WERI-Rb-1 (cell line): ENCODE measurements around the gene SMPDL3B.
A peak's percentile ranks its signal among the peaks of the same experiment; 100 is the strongest.

Experiments
- DNase-seq: peaks from one replicate; pipeline ENCODE4 v3.0.0-alpha.2; 2020
- H3K27ac ChIP-seq: fragments of 250-450 bp; sonication (Bioruptor Pico); 2 replicates; pipeline ENCODE4 v1.5.1; 2020; ENCODE audit warnings: mild to moderate bottlenecking, moderate library complexity
- H3K27me3 ChIP-seq: fragments of 250-450 bp; sonication (Bioruptor Pico); 2 replicates; pipeline ENCODE4 v1.5.1; 2021; ENCODE audit warnings: mild to moderate bottlenecking, low read depth, moderate library complexity; ENCODE audit not compliant: insufficient read depth, severe bottlenecking
- H3K36me3 ChIP-seq: fragments of 250-450 bp; sonication (Bioruptor Pico); 2 replicates; pipeline ENCODE4 v1.5.1; 2020; ENCODE audit warnings: mild to moderate bottlenecking, moderate library complexity
- H3K4me3 ChIP-seq: 2 replicates; pipeline ENCODE4 v1.5.1; 2011; ENCODE audit warnings: low read depth, mild to moderate bottlenecking, control low read depth, low read length
- H3K9me3 ChIP-seq: fragments of 250-450 bp; sonication (Bioruptor Pico); 2 replicates; pipeline ENCODE4 v1.5.1; 2021; ENCODE audit warnings: mild to moderate bottlenecking, moderate library complexity; ENCODE audit not compliant: severe bottlenecking
- TF ChIP-seq, protein P1 (sequence below): IDR thresholded peaks from 2 replicates; pipeline ENCODE4 v1.5.1; 2011; ENCODE audit warnings: low read depth, mild to moderate bottlenecking, control low read depth, inconsistent platforms, low read length

SMPDL3B gene, protein sequence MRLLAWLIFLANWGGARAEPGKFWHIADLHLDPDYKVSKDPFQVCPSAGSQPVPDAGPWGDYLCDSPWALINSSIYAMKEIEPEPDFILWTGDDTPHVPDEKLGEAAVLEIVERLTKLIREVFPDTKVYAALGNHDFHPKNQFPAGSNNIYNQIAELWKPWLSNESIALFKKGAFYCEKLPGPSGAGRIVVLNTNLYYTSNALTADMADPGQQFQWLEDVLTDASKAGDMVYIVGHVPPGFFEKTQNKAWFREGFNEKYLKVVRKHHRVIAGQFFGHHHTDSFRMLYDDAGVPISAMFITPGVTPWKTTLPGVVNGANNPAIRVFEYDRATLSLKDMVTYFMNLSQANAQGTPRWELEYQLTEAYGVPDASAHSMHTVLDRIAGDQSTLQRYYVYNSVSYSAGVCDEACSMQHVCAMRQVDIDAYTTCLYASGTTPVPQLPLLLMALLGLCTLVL

DNA sequence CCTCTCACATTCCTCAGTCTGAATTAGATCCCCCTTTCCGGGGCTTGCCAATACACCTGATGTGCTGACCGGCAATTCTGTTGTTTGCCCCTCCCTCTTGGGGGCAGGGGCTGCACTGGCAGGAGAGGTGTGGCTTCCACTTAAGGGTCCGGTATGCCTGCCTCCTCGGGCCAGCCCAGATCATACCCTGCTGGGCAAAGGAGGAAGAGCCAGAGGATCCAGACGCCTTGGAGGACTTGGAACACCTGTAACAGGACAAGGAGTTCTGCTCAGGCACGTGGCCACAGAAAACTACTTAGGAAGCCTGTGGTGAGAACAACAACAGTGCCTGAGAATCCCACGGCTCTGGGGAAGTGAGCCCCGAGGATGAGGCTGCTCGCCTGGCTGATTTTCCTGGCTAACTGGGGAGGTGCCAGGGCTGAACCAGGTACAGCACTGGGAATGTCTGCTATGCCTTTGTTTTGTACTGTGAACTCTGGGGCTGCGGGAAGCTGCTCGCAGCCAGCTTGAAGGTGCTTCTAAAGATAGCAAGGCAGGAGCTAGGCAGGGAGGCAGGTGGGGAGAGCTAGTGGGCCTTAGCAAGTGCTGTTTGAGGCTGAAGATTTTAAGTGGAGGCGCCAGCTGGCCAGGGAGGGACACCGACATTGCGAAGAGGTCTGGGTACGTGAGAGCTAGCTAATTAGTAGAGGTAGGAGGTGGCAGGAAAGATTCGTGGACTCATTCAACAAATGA, at the start of gene SMPDL3B:
SMPDL3B (plus strand) TSS at position 183 of the 732 bp plus-strand sequence; CDS start at position 367, 184 bp downstream.
- H3K36me3 ChIP-seq, result no peaks in the 10 kb centered on the region
- peak within 1 kb of the TSS; percentile 21 for H3K27ac ChIP-seq
- H3K9me3 ChIP-seq, result no peaks in the 10 kb centered on the region
- peak within 1 kb of the TSS; percentile 54 for H3K4me3 ChIP-seq
- peak; percentile 79 for DNase-seq
- TF ChIP-seq, protein P1, sequence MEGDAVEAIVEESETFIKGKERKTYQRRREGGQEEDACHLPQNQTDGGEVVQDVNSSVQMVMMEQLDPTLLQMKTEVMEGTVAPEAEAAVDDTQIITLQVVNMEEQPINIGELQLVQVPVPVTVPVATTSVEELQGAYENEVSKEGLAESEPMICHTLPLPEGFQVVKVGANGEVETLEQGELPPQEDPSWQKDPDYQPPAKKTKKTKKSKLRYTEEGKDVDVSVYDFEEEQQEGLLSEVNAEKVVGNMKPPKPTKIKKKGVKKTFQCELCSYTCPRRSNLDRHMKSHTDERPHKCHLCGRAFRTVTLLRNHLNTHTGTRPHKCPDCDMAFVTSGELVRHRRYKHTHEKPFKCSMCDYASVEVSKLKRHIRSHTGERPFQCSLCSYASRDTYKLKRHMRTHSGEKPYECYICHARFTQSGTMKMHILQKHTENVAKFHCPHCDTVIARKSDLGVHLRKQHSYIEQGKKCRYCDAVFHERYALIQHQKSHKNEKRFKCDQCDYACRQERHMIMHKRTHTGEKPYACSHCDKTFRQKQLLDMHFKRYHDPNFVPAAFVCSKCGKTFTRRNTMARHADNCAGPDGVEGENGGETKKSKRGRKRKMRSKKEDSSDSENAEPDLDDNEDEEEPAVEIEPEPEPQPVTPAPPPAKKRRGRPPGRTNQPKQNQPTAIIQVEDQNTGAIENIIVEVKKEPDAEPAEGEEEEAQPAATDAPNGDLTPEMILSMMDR, result peak; percentile 34
- no peaks in the 10 kb centered on the region for H3K27me3 ChIP-seq

DNA sequence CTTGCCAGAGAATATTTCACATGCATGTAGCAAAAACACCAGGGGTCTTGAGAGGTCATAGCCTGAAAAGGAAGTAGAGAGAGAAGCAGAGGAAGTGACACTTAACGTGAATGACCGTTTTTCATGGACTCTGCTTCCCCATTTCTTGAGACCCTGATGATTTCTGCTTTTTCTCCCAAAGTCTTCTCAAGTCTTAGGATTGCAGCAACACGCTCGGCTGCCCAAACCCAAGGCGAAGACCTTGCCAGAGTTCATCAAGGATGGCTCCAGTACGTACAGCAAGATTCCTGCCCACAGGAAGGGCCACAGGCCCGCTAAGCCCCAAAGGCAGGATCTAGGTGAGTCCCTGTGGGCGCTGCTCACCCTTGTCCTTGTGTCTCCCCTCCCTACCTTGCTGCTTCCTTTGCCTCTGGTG, 49.7 kb upstream of the SMPDL3B start:
- H3K27ac ChIP-seq, result no peak overlapping the region
- H3K4me3 ChIP-seq, result no peak overlapping the region

DNA sequence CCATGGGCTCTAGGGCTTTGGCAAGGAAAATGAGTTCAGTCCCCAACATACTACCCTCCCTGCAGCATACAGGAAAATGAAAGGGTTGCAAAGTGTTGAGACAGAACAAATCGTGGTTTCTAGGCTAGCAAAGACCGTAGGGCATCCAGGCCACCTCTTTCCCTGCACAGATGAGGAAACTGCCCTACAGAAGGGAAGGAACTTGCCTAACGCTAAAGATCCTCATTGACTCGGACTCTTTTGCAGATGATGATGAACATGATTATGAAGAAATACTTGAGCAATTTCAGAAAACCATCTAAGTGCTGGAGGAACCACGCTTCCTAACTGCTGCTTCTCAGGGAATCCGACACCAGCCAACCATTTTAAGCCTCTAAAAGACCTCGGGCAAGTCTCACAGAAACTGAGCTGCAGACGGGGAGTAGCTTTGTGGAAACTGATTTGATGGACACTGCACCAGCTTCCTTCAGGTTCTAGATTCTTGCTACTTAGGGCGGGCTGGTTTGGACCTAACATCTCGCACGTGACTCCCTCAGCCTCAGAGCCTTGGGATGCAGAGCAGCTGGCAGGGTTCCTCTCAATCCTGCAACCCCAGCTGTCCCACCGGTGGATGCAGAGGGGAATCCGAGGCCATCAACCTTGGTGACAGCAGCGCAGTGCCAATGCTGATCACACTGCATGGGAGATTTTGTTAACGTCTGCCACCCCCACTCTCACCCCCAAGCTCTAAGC, 49.0 kb upstream of the SMPDL3B start:
- TF ChIP-seq, protein P1, result no peak
- no peaks in the 10 kb centered on the region for H3K9me3 ChIP-seq
- DNase-seq, result peak; percentile 55
- no peaks in the 10 kb centered on the region for H3K27me3 ChIP-seq
- H3K27ac ChIP-seq, result no peak overlapping the region
- H3K36me3 ChIP-seq, result peaks cover 25% of the 10 kb centered on the region
- no peak overlapping the region for H3K4me3 ChIP-seq

More for the DNA sequence above, 49.7 kb upstream of the SMPDL3B start:
- no peak for DNase-seq
- Histone ChIP-seq H3K9me3 (no peaks in the 10 kb centered on the region), H3K27me3 (no peaks in the 10 kb centered on the region), H3K36me3 (peaks cover 19% of the 10 kb centered on the region)
- TF ChIP-seq, protein P1, result no peak

DNA sequence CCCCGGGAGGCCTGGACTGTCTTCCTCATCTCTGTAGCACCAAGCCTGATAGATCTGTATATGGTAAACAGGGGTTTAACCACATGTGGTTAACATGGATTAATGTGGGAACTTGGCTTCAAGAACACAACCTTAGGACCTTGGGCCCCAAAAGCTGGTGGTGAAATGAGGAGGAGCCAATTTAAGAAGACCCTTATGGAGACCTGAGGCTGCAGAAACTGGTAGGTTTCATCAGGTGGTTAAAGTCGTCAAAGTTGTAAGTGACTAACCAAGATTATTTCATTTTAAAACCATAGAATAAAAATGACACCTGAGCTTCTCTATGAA, 48.5 kb upstream of the SMPDL3B start:
- Histone ChIP-seq H3K36me3 (peaks cover 28% of the 10 kb centered on the region), H3K9me3 (no peaks in the 10 kb centered on the region), H3K27me3 (no peaks in the 10 kb centered on the region), H3K27ac (no peak overlapping the region), H3K4me3 (no peak overlapping the region)
- no peak for DNase-seq
- TF ChIP-seq, protein P1, result no peak

DNA sequence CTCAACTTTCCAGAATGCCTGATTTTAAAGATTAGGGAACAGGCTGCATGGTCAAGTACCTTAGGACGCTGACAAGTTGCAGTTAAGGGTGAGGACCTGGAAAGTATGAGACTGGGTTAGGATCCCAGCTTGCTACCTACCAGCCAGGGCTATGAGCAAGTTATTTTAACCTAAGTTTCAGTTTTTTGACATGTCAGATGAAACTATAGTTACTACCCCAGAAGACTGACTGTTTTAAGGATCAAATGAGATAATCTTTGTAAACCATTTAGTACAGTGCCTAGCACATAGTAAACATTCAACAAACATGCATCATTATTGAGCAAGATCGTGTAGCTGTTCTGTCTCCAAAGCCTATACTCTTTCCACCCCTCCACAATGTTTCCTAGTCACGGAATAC, 48.1 kb upstream of the SMPDL3B start:
- Histone ChIP-seq H3K36me3 (peaks cover 32% of the 10 kb centered on the region), H3K4me3 (no peak overlapping the region), H3K9me3 (no peaks in the 10 kb centered on the region), H3K27me3 (no peaks in the 10 kb centered on the region), H3K27ac (no peak overlapping the region)
- TF ChIP-seq, protein P1, result no peak
- no peak for DNase-seq
